Ishikawa (cell line): ENCODE data around the gene GPR35.
A peak's percentile ranks its signal among the peaks of the same experiment; 100 is the strongest.

Experiments used
- CEBPB ChIP-seq: IDR thresholded peaks from 2 replicates; pipeline ENCODE4 v1.6.1; 2012
- CREB1 ChIP-seq: IDR thresholded peaks from 2 replicates; pipeline ENCODE4 v1.6.1; 2012; ENCODE audit warnings: low read depth
- EGR1 ChIP-seq: IDR thresholded peaks from 2 replicates; pipeline ENCODE4 v1.6.1; 2012
- EP300 ChIP-seq: IDR thresholded peaks from 2 replicates; pipeline ENCODE4 v1.6.1; 2012; ENCODE audit warnings: borderline replicate concordance
- FOXM1 ChIP-seq: IDR thresholded peaks from 2 replicates; pipeline ENCODE4 v1.6.1; 2012; ENCODE audit warnings: low read depth, borderline replicate concordance
- MAX ChIP-seq: IDR thresholded peaks from 2 replicates; pipeline ENCODE4 v1.6.1; 2012
- NFIC ChIP-seq: IDR thresholded peaks from 2 replicates; pipeline ENCODE4 v1.6.1; 2012
- RAD21 ChIP-seq: IDR thresholded peaks from 2 replicates; pipeline ENCODE4 v1.6.1; 2012; ENCODE audit warnings: low read depth
- REST ChIP-seq: IDR thresholded peaks from 2 replicates; pipeline ENCODE4 v1.6.1; 2012; ENCODE audit warnings: low read depth, mild to moderate bottlenecking
- TAF1 ChIP-seq: IDR thresholded peaks from 2 replicates; pipeline ENCODE4 v1.6.1; 2012; ENCODE audit warnings: low read depth, mild to moderate bottlenecking
- TCF12 ChIP-seq: IDR thresholded peaks from 2 replicates; pipeline ENCODE4 v1.6.1; 2012; ENCODE audit warnings: low read depth
- TEAD4 ChIP-seq: IDR thresholded peaks from 2 replicates; pipeline ENCODE4 v1.6.1; 2012
- USF1 ChIP-seq: IDR thresholded peaks from 2 replicates; pipeline ENCODE4 v1.6.1; 2012
- YY1 ChIP-seq: IDR thresholded peaks from 2 replicates; pipeline ENCODE4 v1.6.1; 2012; ENCODE audit warnings: low read depth
- ZBTB7A ChIP-seq: IDR thresholded peaks from 2 replicates; pipeline ENCODE4 v1.6.1; 2012; ENCODE audit warnings: low read depth

The GPR35 gene

DNA sequence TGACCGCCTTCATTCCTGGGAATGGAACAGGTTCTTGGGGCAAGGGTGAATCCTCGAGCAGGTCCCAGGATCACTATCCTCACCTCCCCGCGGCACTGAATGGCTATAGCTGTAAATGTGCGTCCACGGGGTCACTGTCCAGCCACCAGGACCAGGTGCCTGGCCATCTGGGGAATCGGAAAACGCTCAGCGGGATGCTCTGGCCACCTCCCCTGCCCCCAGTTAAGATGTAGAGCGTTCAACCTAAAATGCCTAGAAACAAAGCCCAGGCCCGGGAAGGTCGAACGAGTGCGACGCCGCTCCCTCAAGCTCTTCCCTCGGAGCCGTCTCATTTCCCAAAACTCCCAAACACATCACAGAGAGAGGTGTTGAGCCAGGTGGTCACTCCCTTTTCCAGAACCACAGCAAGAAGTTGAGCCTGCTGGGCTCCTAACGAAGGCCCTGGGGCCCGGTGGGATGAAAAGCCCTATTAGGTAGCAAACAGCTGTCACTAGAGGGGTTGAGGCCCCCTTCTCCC lies 39.5 kb upstream of the GPR35 start:
- TF ChIP-seq ZBTB7A (no peak), CREB1 (no peak), CEBPB (no peak), NFIC (no peak), FOXM1 (no peak), TCF12 (no peak), EGR1 (no peak), REST (no peak), RAD21 (no peak), EP300 (no peak)

DNA sequence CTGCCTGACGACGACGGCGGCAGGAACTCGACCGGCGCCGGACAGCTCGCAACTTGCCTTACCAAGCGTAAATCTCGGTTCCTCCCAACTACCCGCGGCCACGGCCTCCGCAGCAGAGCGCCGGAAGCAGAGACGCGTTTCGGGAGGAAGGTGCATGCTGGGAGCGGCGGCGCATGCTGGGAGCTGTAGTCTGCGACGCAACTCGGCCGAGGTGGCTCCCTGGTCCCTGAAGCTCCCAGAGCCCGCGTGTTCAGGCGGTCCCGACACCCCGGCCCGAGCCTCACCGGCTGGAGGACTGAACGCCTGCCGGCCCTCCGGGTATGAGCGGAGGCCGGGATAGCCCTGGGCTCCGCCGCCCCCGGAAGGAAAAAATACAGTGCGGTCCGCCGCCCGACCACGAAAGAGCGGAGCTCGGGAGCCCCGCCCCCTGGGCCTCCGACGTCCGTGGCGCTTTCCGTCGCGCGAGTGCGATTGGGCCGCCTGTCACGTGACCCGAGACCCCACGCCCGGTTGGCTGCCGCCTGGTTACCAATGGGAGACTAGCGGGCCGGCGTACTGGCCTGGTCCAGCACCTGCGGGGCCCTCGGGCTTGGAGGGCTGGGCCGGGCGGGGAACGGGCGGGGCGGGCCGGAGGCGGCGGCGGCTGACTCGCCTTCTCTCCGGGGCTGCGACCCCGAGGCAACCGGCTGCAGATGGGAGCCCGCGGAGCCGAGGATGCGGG lies 38.9 kb upstream of the GPR35 start, which contains the start of gene CAPN10:
Gene CAPN10 (plus strand): TSS at position 537 of the 721 bp plus-strand sequence. CDS start 178 bp downstream, at position 715.
- 0 out of 2 replicates have a peak, but pooled peaks have one; percentile 6 for TF ChIP-seq REST
- TF ChIP-seq USF1: peak; percentile 96
- peak; percentile 71; the same call in 1 of the 2 replicates for TF ChIP-seq CREB1
- TF ChIP-seq MAX: peak; percentile 76
- peak; percentile 23; the same call in 1 of the 2 replicates for TF ChIP-seq ZBTB7A
- peak; percentile 74 for TF ChIP-seq YY1
- TF ChIP-seq NFIC: no peak; the same call in 1 of the 2 replicates
- peak; percentile 87 for TF ChIP-seq TAF1
- peak; percentile 74 for TF ChIP-seq TCF12
- no peak for TF ChIP-seq RAD21
- 0 out of 2 replicates have a peak, but pooled peaks have one; percentile 7 for TF ChIP-seq TEAD4
- 0 out of 2 replicates have a peak, but pooled peaks have one; percentile 40 for TF ChIP-seq EGR1
- TF ChIP-seq CEBPB: no peak
- 0 out of 2 replicates have a peak, but pooled peaks have one; percentile 9 for TF ChIP-seq EP300
- TF ChIP-seq FOXM1: no peak

DNA sequence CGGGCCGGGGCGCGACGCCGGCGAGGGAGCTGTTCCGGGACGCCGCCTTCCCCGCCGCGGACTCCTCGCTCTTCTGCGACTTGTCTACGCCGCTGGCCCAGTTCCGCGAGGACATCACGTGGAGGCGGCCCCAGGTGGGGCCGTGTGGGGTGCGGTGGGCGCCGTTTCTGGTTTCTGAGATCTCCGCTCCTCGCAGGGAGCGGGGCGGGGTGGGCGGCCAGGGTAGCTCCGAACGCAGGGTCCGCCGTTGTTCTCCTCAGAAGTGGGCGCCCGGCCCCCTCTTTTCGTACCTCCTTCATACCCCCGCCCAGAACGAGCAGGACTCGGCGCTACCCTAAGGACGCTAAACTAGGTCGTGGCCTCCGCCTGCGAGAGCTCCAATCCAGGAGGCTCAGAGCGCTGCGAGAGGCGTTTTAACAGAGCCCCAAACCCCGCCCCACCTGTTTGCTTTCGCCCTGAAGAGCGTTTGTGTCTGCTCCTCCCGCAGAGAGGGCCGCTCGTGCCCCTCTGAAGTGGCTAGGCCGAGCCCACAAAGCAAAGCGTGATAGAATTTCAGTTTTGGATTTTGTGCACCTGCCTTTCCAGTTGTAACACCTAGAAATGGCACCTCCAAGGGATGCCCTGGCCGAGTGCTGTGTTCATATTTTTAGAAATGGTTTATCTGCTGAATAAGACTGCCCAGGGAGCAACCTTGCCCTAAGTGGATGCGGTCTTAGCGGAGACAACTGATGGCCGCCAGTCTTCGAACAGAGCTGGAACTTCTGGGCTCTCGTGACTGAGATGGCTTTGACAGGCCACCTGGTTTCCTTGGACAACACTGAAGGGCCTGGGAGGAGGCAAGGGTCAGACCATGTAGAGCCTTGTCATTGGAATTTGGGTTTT lies 38.1 kb upstream of the GPR35 start:
- no peak for TF ChIP-seq CREB1
- no peak for TF ChIP-seq RAD21
- TF ChIP-seq FOXM1: no peak
- TF ChIP-seq USF1: peak; percentile 55; the same call in 1 of the 2 replicates
- TF ChIP-seq REST: no peak
- TF ChIP-seq EGR1: no peak
- TF ChIP-seq EP300: no peak
- TF ChIP-seq MAX: peak; percentile 44; the same call in 1 of the 2 replicates
- TF ChIP-seq TCF12: no peak
- no peak for TF ChIP-seq CEBPB
- TF ChIP-seq TAF1: no peak
- no peak for TF ChIP-seq NFIC
